GM13976 (cell line): Measurements from ENCODE around the gene TMEM235.

ENCODE experiments used
- DNase-seq: peaks from one replicate; pipeline ENCODE4 v3.0.0; 2012; ENCODE audit warnings: low spot score
- CTCF ChIP-seq: IDR thresholded peaks from 2 replicates; pipeline ENCODE4 v1.5.1; 2012; ENCODE audit warnings: borderline replicate concordance, mild to moderate bottlenecking; ENCODE audit not compliant: insufficient read depth; ENCODE audit errors: extremely low read depth, missing control alignments, control extremely low read depth
- in situ Hi-C: fragments of 300-500 bp; cut with MboI; formaldehyde crosslinking; loops from one replicate; pipeline ENCODE4 v1.12.0; 2022; ENCODE audit warnings: low sequenced_read_pairs, mixed read lengths, inconsistent platforms; ENCODE audit not compliant: unreplicated experiment

The TMEM235 gene

GRCh38 chr17:78267253-78268073 lies 36.0 kb downstream of the TMEM235 start:
- DNase-seq, result no peak
- in situ Hi-C loops, result no loop called here
- no peak for TF ChIP-seq CTCF

GRCh38 chr17:78268191-78268874 lies 36.9 kb downstream of the TMEM235 start:
- DNase-seq, result no peak
- no peak for TF ChIP-seq CTCF
- in situ Hi-C loops, result no loop called here

GRCh38 chr17:78268951-78269905 lies 37.8 kb downstream of the TMEM235 start:
- no peak for TF ChIP-seq CTCF
- no peak for DNase-seq
- in situ Hi-C loops, result no loop called here

- in situ Hi-C loops, result no loop called here
- DNase-seq, result no peak
- no peak for TF ChIP-seq CTCF
Measured at GRCh38 chr17:78269955-78270381, 38.5 kb downstream of the TMEM235 start.

- no peak for DNase-seq
- in situ Hi-C loops, result no loop called here
- TF ChIP-seq CTCF, result no peak
Measured at GRCh38 chr17:78271419-78272170, 40.2 kb downstream of the TMEM235 start.
